Measurements from ENCODE around the gene ICE2.
"Not testable (repeated sequence)": the region's sequence is repeated elsewhere in the genome, so short reads cannot be mapped to it uniquely, and the experiment has no call there.

Gene ICE2

GRCh38 chr15:60405399-60405798 is 73.5 kb downstream of the ICE2 start:
- no peaks in the 10 kb centered on the region for H3K36me3 ChIP-seq (ENCODE audit: low read length)
- H3F3A ChIP-seq (ENCODE audit: insufficient read depth), result no peaks in the 10 kb centered on the region
- no peak overlapping the region for H3K4me2 ChIP-seq (ENCODE audit: low read depth, low read length, poor library complexity, severe bottlenecking)
- H2AFZ ChIP-seq (ENCODE audit: low read depth, low read length, severe bottlenecking), result no peak overlapping the region
- TF ChIP-seq CTCF (IDR thresholded peaks at IDR 0.05; ENCODE audit: insufficient read depth, low read length, poor library complexity, severe bottlenecking) (no peak), EZH2phosphoT487 (conservative IDR thresholded peaks at IDR 0.05; ENCODE audit: low read length) (no peak)
- no peak overlapping the region for H3K9ac ChIP-seq (ENCODE audit: low read length)
- H3K27me3 ChIP-seq (ENCODE audit: low read length), result no peaks in the 10 kb centered on the region
- H4K20me1 ChIP-seq (ENCODE audit: low read depth, low read length), result no peaks in the 10 kb centered on the region
- H3K79me2 ChIP-seq (ENCODE audit: insufficient read depth, low read length), result no peaks in the 10 kb centered on the region
- no peaks in the 10 kb centered on the region for H3K9me2 ChIP-seq (replicated peaks; ENCODE audit: insufficient read depth, low read length)
- no peak overlapping the region for H3K4me3 ChIP-seq (ENCODE audit: insufficient read depth, low read length, poor library complexity, severe bottlenecking)
- H3K27ac ChIP-seq (ENCODE audit: low read depth, low read length), result no peak overlapping the region
- H3K9me3 ChIP-seq (ENCODE audit: insufficient read depth, low read length), result no peaks in the 10 kb centered on the region

GRCh38 chr15:60404351-60404750 is 74.6 kb downstream of the ICE2 start:
- not testable (repeated sequence) for H3F3A ChIP-seq (ENCODE audit: insufficient read depth); H3K4me3 ChIP-seq (ENCODE audit: insufficient read depth, low read length, poor library complexity, severe bottlenecking); H3K9ac ChIP-seq (ENCODE audit: low read length); H3K27me3 ChIP-seq (ENCODE audit: low read length); H3K4me2 ChIP-seq (ENCODE audit: low read depth, low read length, poor library complexity, severe bottlenecking); H4K20me1 ChIP-seq (ENCODE audit: low read depth, low read length); H3K9me3 ChIP-seq (ENCODE audit: insufficient read depth, low read length); H3K27ac ChIP-seq (ENCODE audit: low read depth, low read length); H3K79me2 ChIP-seq (ENCODE audit: insufficient read depth, low read length); H3K9me2 ChIP-seq (replicated peaks; ENCODE audit: insufficient read depth, low read length); H2AFZ ChIP-seq (ENCODE audit: low read depth, low read length, severe bottlenecking); H3K36me3 ChIP-seq (ENCODE audit: low read length)

- Histone ChIP-seq H3K27me3 (ENCODE audit: low read length) (no peaks in the 10 kb centered on the region), H3K9me3 (ENCODE audit: insufficient read depth, low read length) (no peaks in the 10 kb centered on the region), H3K27ac (ENCODE audit: low read depth, low read length) (no peak overlapping the region), H4K20me1 (ENCODE audit: low read depth, low read length) (no peaks in the 10 kb centered on the region), H3K79me2 (ENCODE audit: insufficient read depth, low read length) (no peaks in the 10 kb centered on the region), H3K9me2 (replicated peaks; ENCODE audit: insufficient read depth, low read length) (no peaks in the 10 kb centered on the region), H3K9ac (ENCODE audit: low read length) (no peak overlapping the region), H2AFZ (ENCODE audit: low read depth, low read length, severe bottlenecking) (no peak overlapping the region), H3K4me3 (ENCODE audit: insufficient read depth, low read length, poor library complexity, severe bottlenecking) (no peak overlapping the region), H3K36me3 (ENCODE audit: low read length) (no peaks in the 10 kb centered on the region), H3F3A (ENCODE audit: insufficient read depth) (no peaks in the 10 kb centered on the region), H3K4me2 (ENCODE audit: low read depth, low read length, poor library complexity, severe bottlenecking) (no peak overlapping the region)
- TF ChIP-seq EZH2phosphoT487 (conservative IDR thresholded peaks at IDR 0.05; ENCODE audit: low read length) (no peak), CTCF (IDR thresholded peaks at IDR 0.05; ENCODE audit: insufficient read depth, low read length, poor library complexity, severe bottlenecking) (no peak)
Measured at GRCh38 chr15:60400944-60401343, 78.0 kb downstream of the ICE2 start.

GRCh38 chr15:60399931-60400330 is 79.0 kb downstream of the ICE2 start:
- TF ChIP-seq EZH2phosphoT487 (conservative IDR thresholded peaks at IDR 0.05; ENCODE audit: low read length), result no peak
- no peak for TF ChIP-seq CTCF (IDR thresholded peaks at IDR 0.05; ENCODE audit: insufficient read depth, low read length, poor library complexity, severe bottlenecking)
- Histone ChIP-seq H3F3A (ENCODE audit: insufficient read depth) (no peaks in the 10 kb centered on the region), H3K9me2 (replicated peaks; ENCODE audit: insufficient read depth, low read length) (no peaks in the 10 kb centered on the region), H3K4me2 (ENCODE audit: low read depth, low read length, poor library complexity, severe bottlenecking) (no peak overlapping the region), H3K36me3 (ENCODE audit: low read length) (no peaks in the 10 kb centered on the region), H3K9me3 (ENCODE audit: insufficient read depth, low read length) (no peaks in the 10 kb centered on the region), H3K79me2 (ENCODE audit: insufficient read depth, low read length) (no peaks in the 10 kb centered on the region), H3K27me3 (ENCODE audit: low read length) (no peaks in the 10 kb centered on the region), H4K20me1 (ENCODE audit: low read depth, low read length) (no peaks in the 10 kb centered on the region), H3K27ac (ENCODE audit: low read depth, low read length) (no peak overlapping the region), H2AFZ (ENCODE audit: low read depth, low read length, severe bottlenecking) (no peak overlapping the region), H3K4me3 (ENCODE audit: insufficient read depth, low read length, poor library complexity, severe bottlenecking) (no peak overlapping the region), H3K9ac (ENCODE audit: low read length) (no peak overlapping the region)

Data from SU-DHL-6 (cell line).